HPDE6-E6E7 (cell line): Measurements from ENCODE around the gene MGP.

Experiments used
- DNase-seq: peaks from one replicate; pipeline ENCODE4 v3.0.0; 2011; ENCODE audit warnings: missing footprints; ENCODE audit errors: extremely low spot score

MGP gene

DNA sequence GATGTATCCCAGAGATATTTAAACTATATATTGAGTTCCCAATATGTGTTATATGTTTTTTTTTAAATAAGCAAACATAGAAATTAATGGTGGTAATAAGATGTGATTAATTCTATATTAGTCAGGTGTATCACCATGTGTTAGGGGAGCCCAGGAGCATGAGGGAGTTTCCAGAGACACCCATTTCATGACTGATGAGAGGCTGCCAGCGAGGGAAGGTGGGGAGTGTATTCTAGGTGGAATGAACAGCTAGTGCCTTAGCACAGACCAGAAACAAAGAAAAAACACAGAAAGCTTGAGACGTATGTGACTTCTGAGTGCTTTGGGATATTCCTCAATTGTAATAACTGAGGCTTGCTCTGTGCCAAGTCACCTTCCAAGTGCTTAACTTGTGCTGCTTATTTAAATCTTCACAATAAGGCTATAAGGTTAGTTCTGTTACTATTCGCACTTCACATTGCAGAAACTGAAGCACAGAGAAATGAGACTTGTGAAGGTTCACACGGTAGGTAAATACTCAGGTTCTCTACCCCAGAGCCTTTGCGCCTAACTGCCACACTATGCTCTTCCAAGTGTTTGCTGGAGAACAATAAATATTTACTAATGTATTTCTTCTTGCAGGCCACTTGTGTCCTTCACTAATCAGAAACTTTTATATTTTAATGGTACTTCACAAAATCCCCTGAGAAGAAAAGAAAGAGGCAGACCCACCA is 17.9 kb upstream of the MGP start:
- no peak for DNase-seq

DNA sequence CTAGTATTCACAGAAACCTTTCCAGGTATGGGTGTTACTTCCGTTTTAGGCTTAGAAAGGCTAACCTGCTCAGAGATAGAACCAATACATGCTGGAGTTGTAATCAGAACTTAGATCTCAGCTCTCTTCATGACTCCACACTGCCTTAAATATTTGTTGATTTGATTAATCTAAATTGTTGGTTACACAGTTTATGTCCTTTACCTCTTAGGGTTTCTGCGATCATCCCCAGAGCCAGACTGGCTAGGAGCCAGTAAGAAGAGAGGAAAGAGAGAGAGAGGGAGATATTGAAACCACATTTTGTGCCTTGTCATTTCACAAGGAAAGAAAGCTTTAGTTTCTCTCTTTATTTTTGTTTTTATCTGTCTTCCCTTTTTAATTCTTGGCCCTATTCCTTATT is 16.8 kb upstream of the MGP start:
- no peak for DNase-seq

DNA sequence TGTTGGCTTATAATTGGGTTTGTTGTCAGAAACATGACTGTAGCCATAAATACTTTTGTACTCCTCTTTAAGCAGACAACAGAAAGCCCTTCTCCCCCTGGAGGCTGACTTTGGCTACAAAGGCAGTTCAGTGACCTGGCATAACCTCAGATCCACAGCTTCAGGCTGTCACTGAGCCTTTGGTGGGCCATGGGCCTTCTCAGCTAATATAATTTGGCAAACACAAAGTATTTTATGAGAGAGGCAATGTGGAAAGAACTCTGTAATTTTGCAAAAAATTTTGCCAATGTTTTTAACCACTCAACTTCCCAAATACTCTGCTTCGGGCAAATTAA is 15.5 kb upstream of the MGP start:
- DNase-seq: no peak

DNA sequence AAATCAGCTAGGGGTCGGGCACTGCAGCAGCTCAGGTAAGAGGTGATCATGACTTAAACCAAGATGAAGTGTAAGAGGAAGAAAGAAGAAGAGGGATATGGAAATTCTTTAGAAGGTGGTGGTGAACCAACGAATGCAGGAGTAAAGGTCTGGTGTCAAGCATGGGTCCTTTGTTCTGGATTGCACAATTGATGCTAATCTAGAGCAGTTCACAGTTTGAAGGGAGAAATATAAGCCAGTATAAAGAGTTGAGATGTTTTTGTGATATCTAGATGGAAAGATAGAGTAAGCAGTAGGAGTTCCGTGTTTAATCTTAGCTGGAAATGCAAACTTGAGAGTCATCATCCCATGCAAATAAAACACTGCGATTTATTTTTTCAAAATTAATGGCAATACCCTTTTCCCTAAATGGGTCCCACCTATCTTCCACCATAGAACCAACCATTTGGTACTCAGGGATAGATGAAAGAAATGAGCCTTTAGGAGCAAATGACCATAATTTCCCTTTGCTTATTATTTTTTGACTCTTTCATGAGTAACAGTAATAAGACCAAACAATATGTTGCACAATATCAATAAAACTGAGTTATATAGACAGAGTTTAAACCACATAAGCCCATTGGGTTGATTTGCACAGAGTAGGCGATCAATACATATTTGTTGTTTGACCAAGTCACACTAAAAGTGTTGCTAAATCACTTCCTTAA is 15.0 kb upstream of the MGP start:
- DNase-seq: no peak

DNA sequence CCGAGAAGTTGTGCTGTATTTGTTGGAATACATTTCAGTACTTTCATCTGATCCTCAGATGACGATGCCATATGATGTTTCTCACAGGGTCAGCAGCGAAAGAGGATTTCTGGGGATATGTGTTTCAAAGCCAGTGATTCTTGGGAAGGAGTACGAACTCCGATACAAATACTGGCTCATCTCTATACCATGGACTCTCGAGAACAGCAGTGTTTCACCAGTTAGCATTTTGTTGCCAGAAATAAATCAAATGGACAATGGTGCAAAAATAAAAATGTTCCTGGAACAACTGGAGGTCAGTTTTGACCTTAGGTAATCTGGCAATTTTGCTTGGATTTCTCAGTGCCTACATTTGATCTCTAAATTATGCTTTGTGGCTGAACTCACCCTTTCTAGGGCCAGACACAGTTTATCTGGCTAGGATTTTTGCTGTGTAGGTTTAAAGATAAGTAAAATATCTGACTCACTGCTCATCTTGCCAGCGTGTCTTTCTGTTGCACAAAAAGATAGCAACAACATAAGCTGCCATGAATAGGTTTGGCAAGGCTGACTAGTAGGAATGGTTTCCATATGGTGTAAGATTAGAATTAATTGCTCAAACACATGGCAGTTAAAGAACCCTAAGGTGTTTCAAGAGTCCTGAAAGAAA is 11.0 kb upstream of the MGP start:
- no peak for DNase-seq

DNA sequence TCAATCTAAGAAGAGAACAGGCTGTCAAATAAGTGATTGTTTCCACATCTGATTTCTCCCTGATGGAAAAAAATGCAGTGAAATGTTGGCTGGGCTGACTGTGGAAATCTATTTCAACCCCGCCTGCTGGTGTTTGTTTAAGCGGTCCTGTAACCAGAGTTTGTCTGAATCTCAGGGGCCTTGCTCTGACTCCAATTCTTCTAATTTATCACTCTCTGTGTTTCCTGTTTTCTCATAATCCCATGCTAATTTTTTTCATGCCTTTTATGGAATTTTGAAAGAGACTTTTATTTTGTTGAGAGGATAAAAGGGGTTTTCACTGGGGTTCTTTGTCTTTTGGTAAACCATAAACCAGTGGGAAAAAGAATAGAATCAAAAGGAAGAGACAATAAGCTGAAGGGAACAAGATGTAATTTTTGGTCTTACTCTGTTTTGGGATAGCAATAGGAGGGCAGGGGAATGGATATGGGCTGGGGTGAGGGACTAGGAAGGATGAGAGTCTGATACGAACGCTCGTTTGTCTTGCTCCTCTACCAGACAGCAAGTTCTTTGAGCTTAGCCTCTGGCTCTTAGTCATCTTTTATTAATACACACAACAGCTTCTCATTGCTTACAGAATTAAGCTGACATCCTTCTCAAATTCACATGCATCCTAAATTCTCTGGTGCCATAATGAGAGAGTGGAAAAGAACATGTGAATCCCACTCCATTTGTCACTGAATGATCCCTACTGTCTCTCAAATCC is 8.0 kb upstream of the MGP start:
- no peak for DNase-seq

DNA sequence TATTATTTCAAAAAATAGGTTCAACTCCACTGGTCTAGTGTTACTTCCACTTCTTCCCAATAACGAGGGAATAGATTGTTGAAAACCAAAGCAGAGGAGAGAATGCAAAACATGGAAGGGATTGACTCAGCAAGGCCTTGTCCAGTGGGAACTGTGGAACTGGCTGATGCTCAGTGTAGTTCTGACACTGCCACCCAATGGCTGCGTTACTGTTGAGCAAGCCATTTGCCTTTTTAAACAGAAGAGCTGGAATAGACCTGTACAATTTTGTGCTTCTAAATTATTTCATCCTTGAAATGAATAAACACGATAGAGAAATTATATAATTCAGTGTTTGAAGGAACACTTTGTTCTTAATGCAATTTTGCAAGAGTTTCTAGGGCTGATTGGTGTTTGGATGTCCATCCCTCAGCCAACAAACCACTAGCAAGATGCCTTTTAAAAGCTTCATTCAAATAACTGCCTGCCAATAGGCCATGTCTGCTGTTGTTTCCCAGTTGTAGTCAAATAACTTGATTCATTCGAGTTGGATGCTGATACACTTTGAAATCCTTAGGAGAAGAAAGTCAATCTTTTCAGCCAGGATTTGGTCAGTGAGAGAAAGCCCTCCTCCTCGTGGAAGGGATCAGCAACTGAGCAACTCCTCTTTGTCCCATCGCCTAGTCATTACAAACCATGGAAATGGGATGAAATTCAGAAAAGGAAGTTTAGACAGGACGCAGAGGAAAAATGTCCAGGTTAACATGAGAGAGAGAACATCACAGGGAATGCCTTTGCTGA is 7.3 kb upstream of the MGP start:
- no peak for DNase-seq

DNA sequence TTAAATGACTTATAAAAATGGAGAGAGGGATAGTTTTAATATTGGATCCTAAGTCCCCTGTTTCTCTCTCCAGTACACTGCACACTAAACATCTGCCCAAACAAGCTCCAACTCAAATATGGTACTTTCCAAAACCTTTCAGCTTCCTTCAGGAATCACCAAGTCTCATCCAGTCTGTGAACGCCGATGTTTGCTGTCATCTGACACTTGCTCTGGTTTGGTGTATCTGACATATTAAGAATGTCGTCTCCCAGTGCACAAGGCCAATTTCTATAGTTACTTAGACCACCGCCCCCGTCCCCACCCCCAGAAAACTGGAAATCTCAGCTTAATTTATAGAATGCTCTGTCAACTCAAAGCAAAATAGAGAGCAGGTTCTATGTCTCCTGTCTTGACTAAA is 5.0 kb upstream of the MGP start:
- no peak for DNase-seq

DNA sequence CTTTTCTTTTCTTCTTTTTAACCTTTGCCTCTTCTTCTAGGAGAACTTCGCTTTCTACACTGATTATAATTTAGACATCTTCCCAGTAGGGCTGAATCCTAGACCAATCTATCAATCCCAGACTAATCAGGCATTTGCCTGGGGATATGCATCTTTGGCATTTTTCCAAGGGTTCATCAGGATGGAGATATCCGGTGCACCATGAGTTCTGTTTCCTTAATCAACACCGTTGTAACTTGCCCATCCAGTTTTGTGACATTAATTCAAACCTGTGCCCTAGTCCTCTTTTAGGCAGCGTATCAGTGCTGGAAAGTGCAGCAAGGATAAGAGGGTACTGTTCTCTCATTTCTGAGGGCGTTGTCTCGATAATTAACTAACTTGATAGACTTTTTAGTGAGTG is 617 bp upstream of the MGP start:
- no peak for DNase-seq

DNA sequence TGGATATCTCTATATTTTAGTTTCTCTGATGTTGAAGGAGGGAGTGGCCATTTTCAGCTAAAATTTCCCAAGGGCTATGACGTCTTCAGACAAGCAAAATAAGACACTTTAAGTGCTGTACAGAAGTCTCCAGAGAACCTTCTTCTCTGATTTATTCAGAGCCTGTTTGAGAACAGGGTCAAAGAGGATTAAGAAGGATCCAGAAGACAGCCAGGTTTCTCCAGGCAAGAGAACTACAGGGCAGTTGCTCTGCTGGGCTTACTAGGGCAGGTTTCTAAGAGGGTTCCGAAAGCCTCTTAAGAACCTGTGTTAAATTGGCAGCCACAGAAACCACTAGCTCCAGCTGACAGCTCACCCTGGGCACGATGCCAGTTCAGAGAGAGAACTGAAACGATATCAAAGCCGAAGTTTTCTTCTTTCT is 1.2 kb downstream of the MGP start:
- DNase-seq: peak; percentile 20

DNA sequence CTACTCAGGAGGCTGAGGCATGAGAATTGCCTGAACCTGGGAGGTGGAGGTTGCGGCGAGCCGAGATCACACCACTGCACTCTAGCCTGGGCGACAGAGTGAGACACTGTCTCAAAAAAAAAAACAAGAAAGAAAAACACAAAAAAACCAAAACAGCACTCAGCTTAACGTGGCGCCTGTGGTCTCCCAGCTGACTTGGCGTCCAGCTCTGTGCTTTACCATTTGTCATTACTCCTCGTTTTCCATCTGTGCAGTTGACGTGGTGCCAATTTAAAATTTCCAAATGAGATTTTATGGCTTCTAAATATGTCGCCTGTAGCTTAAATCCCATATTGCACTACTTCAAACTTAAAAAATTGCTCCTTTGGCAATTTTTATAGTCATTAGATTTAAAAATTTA is 2.0 kb downstream of the MGP start:
- DNase-seq: no peak

DNA sequence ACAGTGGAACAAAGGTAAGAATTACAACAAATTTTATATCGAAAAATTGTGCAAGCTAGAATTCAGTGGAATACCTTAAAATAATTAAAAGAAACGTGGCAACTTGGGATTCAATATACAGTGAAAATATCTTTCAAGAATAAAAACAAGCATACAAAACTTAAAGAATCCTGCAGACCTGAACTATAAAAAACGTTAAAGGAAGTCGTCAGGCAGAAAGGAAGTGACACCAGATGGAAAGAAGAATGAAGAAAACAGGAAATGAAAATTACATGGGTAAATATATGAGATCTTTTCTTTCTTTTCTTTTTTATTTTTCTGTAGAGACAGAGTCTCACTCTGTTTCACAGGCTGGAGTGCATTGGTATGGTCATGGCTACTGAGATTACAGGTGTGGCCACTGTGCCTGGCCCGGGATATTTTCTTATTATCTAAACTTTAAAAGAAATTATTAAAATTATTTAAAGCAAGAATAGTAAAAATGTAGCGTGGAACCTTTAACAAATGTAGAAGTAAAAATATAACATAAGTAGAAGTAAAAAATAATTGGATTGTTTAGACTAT is 4.7 kb downstream of the MGP start:
- DNase-seq: no peak

DNA sequence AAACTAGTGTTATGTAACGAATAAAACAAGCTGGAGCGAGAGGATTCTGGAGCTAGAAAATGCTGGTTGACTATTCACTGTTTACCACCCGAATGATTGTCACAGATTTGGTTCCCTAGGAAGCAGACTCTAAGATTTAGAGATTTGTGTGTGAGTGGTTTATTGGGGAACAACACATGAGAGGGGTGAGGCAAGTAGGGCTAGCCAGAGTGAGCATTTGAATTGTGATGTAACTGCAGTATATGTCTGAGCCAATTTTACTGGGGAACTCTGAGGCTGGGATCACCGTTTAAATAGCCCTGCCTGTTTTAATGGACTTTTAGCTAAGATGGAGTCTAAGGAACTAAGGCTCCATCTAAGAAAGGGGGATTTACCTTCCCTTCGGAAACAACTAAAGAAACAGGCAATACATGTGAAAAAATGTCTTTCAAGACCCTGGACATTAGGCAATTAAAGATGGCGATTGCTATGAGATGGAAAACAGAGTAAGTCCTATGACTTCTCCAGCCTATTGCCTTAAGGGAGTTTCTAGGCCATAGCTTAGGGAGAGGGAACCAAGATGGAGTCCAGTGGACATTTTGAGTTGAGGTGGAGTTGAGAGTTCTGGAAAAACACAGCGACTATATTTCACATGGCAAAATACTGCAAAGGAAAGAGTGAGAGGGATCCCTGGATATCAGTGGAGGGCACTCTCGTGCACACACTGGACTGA is 6.3 kb downstream of the MGP start:
- no peak for DNase-seq

DNA sequence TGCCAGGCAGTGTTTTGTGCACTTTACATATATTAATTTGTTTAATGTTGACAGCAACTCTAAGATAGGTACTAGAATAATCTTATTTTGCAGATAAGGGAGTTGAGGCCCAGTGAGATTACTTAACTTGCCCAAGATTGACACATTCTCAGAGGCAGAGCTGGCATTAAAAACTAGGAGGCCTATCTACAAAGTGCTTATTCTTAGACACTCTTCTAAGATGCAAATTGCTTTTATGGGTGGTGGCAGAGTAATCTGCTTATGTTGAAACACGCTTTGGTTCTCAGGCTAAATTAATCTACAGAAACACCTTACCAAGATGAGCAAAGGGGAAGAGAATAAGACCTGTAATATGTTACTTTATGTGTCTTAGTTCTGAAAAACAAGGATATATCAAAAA is 7.2 kb downstream of the MGP start:
- no peak for DNase-seq

DNA sequence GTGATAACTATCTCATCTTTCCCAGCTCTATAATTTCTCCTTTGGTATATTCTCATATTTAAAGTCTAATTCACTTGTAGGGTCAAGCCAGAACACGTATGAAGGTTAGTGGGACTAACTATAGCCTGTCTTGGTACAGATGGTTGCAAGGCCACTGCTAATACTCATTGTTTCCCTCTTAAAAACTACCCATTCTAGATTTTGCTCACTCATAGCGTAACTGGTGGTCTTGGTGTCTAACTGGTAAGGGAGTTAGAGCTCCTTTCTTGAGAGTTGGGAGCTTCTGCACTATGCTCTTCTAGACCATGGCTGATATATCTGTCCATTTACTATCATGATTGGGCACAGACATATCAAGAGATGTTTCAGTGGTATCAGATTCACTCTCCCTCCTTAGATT is 8.8 kb downstream of the MGP start:
- DNase-seq: no peak

DNA sequence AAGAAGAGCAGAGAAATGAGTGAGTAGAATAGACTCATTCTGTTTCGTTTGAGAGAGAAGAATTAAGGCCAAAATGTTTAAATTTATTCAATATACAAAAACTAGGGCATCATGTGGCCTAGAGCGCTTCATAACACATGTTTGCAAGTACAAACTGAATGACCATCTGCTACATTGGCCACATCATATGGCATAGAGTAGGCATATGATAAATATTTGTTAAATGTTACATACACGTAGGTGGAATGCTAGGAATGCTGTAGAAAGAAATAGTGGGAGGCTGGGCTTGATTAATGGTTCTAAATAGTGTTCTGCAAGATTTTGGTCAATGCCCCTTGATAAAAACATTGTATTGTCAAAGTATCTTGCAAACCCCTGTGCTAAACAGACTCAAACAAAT is 10.8 kb downstream of the MGP start:
- DNase-seq: no peak

DNA sequence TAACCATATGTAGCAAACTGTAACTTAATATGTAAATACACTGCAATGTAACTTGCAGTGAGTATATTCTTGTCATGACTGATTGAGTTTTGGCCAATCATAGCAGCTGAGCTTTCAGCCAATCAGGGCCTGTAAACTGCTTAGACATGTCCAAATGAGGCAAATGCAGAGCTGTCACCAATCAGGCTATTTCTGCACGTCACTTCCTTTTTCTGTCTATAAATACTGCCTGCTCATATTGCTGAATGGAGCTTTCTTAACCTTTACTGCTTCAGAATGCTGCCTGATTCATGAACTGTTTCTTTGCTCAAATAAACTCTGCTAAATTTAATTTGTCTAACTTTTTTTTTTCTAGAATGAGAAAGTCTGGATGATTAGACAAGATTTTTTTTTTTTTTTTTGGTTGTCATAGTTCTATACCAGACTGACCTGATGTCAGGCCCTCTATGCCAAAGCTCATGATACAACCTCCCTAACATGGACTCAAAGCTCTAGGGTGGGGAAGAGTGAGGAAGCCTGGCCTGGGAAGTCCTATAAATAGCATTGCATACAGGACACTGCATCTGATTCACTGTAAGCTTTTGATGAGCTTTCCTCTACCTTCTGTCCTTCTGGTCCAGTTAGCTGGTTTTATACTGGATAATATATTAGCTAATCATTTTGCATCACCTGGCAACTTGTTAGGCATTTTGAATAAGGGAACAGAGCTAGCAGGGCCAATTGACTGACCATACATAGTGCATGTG is 12.0 kb downstream of the MGP start:
- DNase-seq: no peak

DNA sequence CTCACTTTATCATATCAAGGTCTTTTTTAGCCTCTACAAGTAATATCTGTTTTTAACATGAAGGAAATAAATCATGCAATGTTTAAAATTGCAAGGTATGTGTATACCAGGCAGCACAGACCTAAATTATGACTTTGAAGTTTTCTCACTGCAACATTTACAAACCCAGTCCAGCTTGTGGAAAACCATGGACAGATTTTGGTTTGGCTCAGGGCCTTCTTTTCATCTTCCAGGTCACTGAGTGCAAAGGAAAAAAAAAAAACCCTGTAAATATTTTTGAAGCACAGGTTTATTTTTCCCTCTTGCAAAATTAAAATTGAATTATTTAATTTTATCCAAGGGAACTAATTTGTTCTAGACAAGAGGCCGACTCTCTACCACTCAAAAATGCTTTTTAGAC is 13.8 kb downstream of the MGP start:
- DNase-seq: no peak

DNA sequence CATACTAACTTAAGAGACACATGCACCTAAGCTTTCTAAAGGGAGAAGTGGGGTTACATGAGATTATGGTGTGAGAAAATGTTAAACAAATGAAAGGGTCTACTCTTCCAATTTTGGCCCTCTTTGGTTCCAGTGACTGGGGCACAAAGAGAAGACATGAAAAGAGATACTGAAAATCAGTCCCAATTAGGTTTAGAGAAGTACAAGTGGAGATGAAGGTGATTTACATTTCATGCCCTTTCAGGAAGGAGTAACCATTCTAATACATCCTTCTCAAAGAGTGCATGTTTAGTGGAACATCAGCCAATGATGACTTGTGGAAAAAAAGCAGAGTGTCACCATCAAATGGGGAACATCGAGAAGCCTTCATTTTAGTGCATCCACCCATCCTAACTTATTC is 14.4 kb downstream of the MGP start:
- no peak for DNase-seq

DNA sequence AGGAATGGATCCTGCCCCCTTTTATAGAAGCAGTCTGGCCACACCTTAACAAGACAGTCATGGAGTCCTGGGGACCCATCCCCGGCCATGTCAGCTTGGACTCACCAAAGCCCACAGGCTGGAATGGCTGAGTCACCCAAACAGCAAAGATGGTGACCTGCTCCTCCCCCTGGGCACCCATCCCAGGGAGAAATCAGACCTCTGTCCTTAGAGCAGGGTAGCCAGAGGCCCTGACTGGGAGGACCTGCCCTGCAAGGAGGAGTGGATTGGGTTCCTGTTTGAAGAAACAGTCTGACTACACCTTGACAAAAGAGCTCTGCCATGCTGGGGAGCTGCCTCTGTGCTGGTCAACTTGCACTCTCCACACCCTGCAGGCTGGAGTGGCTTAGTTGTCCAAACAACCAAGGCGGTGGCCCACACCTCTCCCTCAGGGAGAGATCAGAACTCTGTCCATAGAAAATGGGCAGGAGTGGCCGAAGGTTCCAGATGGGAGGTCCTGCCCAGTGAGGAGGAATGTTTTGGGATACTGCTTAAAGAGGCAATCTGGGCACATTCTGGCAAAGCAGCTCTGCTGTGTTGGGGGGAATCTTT is 16.6 kb downstream of the MGP start:
- no peak for DNase-seq
